HepG2 (cell line): ENCODE results near the gene DUSP16. TPM values are rescaled to one million over a fixed set of nuclear protein-coding genes. Genes with fewer than 3 reads are reported as not detected.

Source experiments
- ARNTL ChIP-seq: sonication (generic); formaldehyde crosslinking; IDR thresholded peaks from 2 replicates; pipeline ENCODE4 v1.4.0; 2020; ENCODE audit warnings: mild to moderate bottlenecking, missing genetic modification reagents
- BHLHE40 ChIP-seq: IDR thresholded peaks from 2 replicates; pipeline ENCODE4 v1.6.1; 2011; ENCODE audit warnings: low read length, improper control_type of control experiment
- TBX3 ChIP-seq: fragments of 450-650 bp; IDR thresholded peaks from 2 replicates; pipeline ENCODE4 v1.6.1; 2017; ENCODE audit warnings: antibody characterized with exemption, mild to moderate bottlenecking, inconsistent platforms, borderline replicate concordance
- ZNF263 ChIP-seq: sonication (generic); formaldehyde crosslinking; IDR thresholded peaks from 2 replicates; pipeline ENCODE4 v1.4.0; 2020; ENCODE audit warnings: missing genetic modification reagents
- polyA plus RNA-seq, 8 experiments: library from polyadenylated mRNA; depleted of rRNA in 3 of 8; stranded (reverse) in 7 of 8; unstranded in 1 of 8; fragments of >200 nt; fragmentation: Illumina TruSeq in 4 of 8; extraction: Trizol in 4 of 8; gene quantifications; 2 replicates each; pipeline versions ENCODE4 v1.2.1 to v1.2.3, GENCODE V29; 2011 to 2016; ENCODE audit warnings: low read depth in 4 of 8, missing spikeins in 1 of 8, mixed read lengths in 1 of 8; ENCODE audit not compliant: insufficient read depth in 1 of 8
- total RNA-seq, 5 experiments: library from RNA; depleted of rRNA; stranded (reverse); fragments of >200 nt; fragmentation: Illumina TruSeq; extraction: Trizol; gene quantifications; 2 replicates each; pipeline ENCODE4 v1.2.3, GENCODE V29; 2016; ENCODE audit warnings: low read depth in 1 of 5
- TF ChIP-seq, protein P1 (sequence below): sonication (generic); formaldehyde crosslinking; IDR thresholded peaks from 2 replicates; pipeline ENCODE4 v1.5.0; 2020; ENCODE audit warnings: mild to moderate bottlenecking, missing genetic modification reagents, borderline replicate concordance
- TF ChIP-seq, protein P2 (sequence below): sonication (generic); formaldehyde crosslinking; IDR thresholded peaks from 2 replicates; pipeline ENCODE4 v1.4.0; 2020; ENCODE audit warnings: missing genetic modification reagents, borderline replicate concordance
- TF ChIP-seq, protein P3 (sequence below): sonication (generic); formaldehyde crosslinking; IDR thresholded peaks from 2 replicates; pipeline ENCODE4 v1.5.1; 2020; ENCODE audit warnings: mild to moderate bottlenecking, missing genetic modification reagents, borderline replicate concordance

The DUSP16 gene
- total and polyA plus RNA-seq, 2 of the 13 experiments (the other 11 are each of a cell fraction or from before 2014, with no cell fraction given): 45.7 to 46.6 TPM

DNA sequence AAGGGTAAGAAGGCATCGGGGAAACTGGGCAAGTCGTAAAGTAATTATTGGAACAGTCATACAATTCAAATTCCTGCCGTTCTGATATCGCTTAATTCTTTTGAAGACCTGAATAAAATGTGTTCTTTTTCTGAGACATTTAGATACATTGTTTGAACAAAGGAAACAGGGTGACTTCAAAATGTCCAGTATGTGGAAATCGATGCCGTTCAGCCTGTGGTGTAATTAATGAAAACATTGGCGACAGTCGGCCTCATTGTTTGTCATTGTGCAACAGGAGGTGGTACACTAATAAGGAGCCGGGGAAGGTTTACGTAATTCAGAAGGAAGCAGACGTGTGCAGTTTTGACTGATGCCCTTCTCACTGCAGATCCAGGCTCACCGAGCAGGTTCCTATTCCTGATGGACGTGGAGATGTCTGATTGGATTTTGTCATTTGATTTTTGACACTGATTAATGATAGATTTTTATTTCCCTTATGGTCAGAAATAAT, 113.1 kb downstream of the DUSP16 start (continued):
- TF ChIP-seq ZNF263: no peak
- peak; percentile 41; the same call in 1 of the 2 replicates for TF ChIP-seq BHLHE40
- TF ChIP-seq ARNTL: peak; percentile 64; the same call in 1 of the 2 replicates
- TF ChIP-seq, protein P1, sequence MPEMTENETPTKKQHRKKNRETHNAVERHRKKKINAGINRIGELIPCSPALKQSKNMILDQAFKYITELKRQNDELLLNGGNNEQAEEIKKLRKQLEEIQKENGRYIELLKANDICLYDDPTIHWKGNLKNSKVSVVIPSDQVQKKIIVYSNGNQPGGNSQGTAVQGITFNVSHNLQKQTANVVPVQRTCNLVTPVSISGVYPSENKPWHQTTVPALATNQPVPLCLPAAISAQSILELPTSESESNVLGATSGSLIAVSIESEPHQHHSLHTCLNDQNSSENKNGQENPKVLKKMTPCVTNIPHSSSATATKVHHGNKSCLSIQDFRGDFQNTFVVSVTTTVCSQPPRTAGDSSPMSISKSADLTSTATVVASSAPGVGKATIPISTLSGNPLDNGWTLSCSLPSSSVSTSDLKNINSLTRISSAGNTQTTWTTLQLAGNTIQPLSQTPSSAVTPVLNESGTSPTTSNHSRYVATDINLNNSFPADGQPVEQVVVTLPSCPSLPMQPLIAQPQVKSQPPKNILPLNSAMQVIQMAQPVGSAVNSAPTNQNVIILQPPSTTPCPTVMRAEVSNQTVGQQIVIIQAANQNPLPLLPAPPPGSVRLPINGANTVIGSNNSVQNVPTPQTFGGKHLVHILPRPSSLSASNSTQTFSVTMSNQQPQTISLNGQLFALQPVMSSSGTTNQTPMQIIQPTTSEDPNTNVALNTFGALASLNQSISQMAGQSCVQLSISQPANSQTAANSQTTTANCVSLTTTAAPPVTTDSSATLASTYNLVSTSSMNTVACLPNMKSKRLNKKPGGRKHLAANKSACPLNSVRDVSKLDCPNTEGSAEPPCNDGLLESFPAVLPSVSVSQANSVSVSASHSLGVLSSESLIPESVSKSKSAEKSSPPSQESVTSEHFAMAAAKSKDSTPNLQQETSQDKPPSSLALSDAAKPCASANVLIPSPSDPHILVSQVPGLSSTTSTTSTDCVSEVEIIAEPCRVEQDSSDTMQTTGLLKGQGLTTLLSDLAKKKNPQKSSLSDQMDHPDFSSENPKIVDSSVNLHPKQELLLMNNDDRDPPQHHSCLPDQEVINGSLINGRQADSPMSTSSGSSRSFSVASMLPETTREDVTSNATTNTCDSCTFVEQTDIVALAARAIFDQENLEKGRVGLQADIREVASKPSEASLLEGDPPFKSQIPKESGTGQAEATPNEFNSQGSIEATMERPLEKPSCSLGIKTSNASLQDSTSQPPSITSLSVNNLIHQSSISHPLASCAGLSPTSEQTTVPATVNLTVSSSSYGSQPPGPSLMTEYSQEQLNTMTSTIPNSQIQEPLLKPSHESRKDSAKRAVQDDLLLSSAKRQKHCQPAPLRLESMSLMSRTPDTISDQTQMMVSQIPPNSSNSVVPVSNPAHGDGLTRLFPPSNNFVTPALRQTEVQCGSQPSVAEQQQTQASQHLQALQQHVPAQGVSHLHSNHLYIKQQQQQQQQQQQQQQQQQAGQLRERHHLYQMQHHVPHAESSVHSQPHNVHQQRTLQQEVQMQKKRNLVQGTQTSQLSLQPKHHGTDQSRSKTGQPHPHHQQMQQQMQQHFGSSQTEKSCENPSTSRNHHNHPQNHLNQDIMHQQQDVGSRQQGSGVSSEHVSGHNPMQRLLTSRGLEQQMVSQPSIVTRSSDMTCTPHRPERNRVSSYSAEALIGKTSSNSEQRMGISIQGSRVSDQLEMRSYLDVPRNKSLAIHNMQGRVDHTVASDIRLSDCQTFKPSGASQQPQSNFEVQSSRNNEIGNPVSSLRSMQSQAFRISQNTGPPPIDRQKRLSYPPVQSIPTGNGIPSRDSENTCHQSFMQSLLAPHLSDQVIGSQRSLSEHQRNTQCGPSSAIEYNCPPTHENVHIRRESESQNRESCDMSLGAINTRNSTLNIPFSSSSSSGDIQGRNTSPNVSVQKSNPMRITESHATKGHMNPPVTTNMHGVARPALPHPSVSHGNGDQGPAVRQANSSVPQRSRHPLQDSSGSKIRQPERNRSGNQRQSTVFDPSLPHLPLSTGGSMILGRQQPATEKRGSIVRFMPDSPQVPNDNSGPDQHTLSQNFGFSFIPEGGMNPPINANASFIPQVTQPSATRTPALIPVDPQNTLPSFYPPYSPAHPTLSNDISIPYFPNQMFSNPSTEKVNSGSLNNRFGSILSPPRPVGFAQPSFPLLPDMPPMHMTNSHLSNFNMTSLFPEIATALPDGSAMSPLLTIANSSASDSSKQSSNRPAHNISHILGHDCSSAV (CRISPR knock-in tag): no peak
- TF ChIP-seq TBX3: peak; percentile 83; the same call in 1 of the 2 replicates
- TF ChIP-seq, protein P2, sequence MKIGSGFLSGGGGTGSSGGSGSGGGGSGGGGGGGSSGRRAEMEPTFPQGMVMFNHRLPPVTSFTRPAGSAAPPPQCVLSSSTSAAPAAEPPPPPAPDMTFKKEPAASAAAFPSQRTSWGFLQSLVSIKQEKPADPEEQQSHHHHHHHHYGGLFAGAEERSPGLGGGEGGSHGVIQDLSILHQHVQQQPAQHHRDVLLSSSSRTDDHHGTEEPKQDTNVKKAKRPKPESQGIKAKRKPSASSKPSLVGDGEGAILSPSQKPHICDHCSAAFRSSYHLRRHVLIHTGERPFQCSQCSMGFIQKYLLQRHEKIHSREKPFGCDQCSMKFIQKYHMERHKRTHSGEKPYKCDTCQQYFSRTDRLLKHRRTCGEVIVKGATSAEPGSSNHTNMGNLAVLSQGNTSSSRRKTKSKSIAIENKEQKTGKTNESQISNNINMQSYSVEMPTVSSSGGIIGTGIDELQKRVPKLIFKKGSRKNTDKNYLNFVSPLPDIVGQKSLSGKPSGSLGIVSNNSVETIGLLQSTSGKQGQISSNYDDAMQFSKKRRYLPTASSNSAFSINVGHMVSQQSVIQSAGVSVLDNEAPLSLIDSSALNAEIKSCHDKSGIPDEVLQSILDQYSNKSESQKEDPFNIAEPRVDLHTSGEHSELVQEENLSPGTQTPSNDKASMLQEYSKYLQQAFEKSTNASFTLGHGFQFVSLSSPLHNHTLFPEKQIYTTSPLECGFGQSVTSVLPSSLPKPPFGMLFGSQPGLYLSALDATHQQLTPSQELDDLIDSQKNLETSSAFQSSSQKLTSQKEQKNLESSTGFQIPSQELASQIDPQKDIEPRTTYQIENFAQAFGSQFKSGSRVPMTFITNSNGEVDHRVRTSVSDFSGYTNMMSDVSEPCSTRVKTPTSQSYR (CRISPR knock-in tag): peak; percentile 56; the same call in 1 of the 2 replicates
- TF ChIP-seq, protein P3, sequence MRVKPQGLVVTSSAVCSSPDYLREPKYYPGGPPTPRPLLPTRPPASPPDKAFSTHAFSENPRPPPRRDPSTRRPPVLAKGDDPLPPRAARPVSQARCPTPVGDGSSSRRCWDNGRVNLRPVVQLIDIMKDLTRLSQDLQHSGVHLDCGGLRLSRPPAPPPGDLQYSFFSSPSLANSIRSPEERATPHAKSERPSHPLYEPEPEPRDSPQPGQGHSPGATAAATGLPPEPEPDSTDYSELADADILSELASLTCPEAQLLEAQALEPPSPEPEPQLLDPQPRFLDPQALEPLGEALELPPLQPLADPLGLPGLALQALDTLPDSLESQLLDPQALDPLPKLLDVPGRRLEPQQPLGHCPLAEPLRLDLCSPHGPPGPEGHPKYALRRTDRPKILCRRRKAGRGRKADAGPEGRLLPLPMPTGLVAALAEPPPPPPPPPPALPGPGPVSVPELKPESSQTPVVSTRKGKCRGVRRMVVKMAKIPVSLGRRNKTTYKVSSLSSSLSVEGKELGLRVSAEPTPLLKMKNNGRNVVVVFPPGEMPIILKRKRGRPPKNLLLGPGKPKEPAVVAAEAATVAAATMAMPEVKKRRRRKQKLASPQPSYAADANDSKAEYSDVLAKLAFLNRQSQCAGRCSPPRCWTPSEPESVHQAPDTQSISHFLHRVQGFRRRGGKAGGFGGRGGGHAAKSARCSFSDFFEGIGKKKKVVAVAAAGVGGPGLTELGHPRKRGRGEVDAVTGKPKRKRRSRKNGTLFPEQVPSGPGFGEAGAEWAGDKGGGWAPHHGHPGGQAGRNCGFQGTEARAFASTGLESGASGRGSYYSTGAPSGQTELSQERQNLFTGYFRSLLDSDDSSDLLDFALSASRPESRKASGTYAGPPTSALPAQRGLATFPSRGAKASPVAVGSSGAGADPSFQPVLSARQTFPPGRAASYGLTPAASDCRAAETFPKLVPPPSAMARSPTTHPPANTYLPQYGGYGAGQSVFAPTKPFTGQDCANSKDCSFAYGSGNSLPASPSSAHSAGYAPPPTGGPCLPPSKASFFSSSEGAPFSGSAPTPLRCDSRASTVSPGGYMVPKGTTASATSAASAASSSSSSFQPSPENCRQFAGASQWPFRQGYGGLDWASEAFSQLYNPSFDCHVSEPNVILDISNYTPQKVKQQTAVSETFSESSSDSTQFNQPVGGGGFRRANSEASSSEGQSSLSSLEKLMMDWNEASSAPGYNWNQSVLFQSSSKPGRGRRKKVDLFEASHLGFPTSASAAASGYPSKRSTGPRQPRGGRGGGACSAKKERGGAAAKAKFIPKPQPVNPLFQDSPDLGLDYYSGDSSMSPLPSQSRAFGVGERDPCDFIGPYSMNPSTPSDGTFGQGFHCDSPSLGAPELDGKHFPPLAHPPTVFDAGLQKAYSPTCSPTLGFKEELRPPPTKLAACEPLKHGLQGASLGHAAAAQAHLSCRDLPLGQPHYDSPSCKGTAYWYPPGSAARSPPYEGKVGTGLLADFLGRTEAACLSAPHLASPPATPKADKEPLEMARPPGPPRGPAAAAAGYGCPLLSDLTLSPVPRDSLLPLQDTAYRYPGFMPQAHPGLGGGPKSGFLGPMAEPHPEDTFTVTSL (CRISPR knock-in tag): peak; percentile 88
